HEK293 (cell line): ENCODE measurements around the gene RFPL2.

Source experiments
- SETDB1 ChIP-seq: IDR thresholded peaks from one replicate; pipeline ENCODE4 v1.6.1; 2017; ENCODE audit warnings: mild to moderate bottlenecking, low read length, moderate library complexity, mixed read lengths; ENCODE audit not compliant: insufficient read length
- TF ChIP-seq, protein P1 (sequence below): fragments of 450-650 bp; formaldehyde crosslinking; IDR thresholded peaks from 2 replicates; pipeline ENCODE4 v1.5.1; 2016; ENCODE audit warnings: missing biosample characterization, missing genetic modification characterization
- TF ChIP-seq, protein P2 (sequence below): fragments of 450-650 bp; formaldehyde crosslinking; IDR thresholded peaks from 2 replicates; pipeline ENCODE4 v1.5.1; 2016; ENCODE audit warnings: missing biosample characterization, missing genetic modification characterization
- TF ChIP-seq, protein P3 (sequence below): fragments of 450-650 bp; IDR thresholded peaks from 2 replicates; pipeline ENCODE4 v1.5.1; 2018; ENCODE audit warnings: missing biosample characterization, mild to moderate bottlenecking, missing genetic modification characterization

GRCh38 chr22:32236970-32237369 lies 32.1 kb upstream of the RFPL2 start:
- TF ChIP-seq, protein P1, sequence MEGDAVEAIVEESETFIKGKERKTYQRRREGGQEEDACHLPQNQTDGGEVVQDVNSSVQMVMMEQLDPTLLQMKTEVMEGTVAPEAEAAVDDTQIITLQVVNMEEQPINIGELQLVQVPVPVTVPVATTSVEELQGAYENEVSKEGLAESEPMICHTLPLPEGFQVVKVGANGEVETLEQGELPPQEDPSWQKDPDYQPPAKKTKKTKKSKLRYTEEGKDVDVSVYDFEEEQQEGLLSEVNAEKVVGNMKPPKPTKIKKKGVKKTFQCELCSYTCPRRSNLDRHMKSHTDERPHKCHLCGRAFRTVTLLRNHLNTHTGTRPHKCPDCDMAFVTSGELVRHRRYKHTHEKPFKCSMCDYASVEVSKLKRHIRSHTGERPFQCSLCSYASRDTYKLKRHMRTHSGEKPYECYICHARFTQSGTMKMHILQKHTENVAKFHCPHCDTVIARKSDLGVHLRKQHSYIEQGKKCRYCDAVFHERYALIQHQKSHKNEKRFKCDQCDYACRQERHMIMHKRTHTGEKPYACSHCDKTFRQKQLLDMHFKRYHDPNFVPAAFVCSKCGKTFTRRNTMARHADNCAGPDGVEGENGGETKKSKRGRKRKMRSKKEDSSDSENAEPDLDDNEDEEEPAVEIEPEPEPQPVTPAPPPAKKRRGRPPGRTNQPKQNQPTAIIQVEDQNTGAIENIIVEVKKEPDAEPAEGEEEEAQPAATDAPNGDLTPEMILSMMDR, result no peak
- TF ChIP-seq, protein P2, sequence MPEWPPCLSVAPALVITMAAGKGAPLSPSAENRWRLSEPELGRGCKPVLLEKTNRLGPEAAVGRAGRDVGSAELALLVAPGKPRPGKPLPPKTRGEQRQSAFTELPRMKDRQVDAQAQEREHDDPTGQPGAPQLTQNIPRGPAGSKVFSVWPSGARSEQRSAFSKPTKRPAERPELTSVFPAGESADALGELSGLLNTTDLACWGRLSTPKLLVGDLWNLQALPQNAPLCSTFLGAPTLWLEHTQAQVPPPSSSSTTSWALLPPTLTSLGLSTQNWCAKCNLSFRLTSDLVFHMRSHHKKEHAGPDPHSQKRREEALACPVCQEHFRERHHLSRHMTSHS (tag by site-specific recombination), result no peak
- TF ChIP-seq SETDB1, result no peak
- TF ChIP-seq, protein P3, sequence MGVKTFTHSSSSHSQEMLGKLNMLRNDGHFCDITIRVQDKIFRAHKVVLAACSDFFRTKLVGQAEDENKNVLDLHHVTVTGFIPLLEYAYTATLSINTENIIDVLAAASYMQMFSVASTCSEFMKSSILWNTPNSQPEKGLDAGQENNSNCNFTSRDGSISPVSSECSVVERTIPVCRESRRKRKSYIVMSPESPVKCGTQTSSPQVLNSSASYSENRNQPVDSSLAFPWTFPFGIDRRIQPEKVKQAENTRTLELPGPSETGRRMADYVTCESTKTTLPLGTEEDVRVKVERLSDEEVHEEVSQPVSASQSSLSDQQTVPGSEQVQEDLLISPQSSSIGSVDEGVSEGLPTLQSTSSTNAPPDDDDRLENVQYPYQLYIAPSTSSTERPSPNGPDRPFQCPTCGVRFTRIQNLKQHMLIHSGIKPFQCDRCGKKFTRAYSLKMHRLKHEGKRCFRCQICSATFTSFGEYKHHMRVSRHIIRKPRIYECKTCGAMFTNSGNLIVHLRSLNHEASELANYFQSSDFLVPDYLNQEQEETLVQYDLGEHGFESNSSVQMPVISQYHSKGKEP, result no peak
